Measurements from ENCODE around the gene ATXN7L3.
"Not testable (repeated sequence)": the region's sequence is repeated elsewhere in the genome, so short reads cannot be mapped to it uniquely, and the experiment has no call there.

Gene ATXN7L3, protein sequence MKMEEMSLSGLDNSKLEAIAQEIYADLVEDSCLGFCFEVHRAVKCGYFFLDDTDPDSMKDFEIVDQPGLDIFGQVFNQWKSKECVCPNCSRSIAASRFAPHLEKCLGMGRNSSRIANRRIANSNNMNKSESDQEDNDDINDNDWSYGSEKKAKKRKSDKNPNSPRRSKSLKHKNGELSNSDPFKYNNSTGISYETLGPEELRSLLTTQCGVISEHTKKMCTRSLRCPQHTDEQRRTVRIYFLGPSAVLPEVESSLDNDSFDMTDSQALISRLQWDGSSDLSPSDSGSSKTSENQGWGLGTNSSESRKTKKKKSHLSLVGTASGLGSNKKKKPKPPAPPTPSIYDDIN

DNA sequence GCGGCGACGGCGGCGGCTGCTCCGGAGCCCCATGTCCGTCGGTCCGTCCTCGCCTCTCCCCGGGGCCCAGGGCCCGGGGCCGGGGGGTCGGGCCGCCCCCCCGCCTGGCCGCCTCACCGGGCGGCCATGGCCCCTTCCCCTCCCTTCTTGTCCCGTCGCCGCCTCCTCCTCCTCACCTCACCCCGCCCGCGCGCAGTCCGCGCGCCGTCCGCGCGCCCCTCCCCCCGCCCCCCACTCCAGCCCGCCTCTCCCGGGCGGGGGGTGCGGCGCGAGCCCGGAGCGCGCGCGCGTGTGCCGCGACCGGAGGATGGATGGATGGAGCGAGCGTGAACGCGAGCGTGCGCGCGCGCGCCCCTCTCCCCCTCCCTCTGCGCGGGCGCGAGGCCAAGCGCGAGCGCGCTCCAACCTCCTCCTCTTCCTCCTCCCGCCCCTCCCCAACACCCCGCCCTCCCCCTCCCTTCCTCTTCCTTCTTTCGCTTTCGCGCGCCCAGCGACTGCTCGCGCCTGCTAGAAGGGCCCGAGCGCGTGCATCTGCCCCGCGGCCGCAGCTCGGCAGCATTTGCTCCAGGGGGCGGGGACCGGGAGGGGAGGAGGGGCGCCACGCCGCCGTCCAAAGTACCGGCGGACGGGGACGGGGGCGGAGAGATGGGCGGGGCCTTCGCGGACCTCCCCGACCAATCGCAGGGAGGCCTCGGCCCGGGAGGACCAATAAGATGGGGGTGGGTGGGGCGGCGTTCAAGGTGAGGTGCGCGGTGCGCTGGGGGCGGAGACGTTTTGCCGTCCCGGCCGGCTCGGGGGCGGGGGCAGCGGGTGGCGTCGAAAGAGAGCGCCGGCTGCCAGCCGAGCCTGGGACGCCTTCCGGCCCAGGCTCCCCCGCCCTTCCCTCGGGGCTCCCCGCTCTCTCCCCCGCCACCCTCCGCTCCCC is at the start of gene ATXN7L3:
Gene ATXN7L3 (minus strand): TSS at position 332 of the 925 bp plus-strand sequence. CDS start 1,814 bp downstream, outside the sequence.
- Mint-ChIP-seq H3K36me3 (peaks cover 4% of the 10 kb centered on the region), H3K9me3 (no peaks in the 10 kb centered on the region), H3K4me3 (peak within 1 kb of the TSS; percentile 90), H3K27ac (peak within 1 kb of the TSS; percentile 94), H3K4me1 (peaks cover 55% of the 10 kb centered on the region), H3K27me3 (no peaks in the 10 kb centered on the region)

DNA sequence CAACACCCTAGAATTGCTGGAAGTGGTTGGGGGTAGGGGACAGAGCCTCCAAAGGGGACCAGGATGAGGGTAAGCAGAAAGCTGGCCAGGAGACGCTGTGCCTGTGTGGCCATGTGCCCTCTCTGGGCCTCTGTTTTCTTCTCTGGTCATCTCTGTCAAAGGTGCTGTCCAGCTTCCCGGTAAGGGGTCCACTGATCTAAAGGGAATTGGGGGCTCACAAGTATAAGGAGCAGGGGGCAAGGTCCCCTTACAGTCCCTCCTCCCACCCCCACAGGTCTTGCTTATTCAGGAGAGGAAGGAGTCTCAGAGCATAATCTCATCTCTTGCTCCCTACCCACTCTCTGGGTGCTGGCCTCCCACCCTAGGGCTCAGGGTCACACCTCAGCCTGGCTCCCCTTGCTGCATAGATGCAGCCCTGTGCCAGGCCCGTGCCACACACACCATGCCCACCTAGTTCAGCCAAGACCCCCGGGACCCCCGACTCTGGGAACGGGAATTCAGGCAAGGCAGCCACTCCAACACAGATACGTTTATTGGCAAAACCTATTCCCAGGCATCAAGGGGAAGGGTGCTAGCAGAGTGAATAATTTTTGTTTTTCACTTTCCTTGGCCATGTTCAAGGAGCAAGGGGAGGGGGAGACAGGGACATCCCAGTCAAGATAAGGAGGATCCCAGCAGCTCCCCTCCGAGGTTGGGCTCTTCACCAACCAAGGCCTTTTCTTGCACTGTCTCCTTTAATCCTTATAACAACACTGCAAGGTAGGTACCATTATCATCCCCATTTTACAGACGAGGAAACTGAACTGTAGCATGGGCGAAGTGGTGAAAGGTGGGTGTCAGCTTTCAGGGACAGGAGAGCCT is 48.4 kb upstream of the ATXN7L3 start:
- Mint-ChIP-seq H3K36me3 (no peaks in the 10 kb centered on the region), H3K4me1 (peaks cover 48% of the 10 kb centered on the region), H3K27ac (no peak overlapping the region), H3K4me3 (no peak overlapping the region), H3K9me3 (no peaks in the 10 kb centered on the region), H3K27me3 (no peaks in the 10 kb centered on the region)

DNA sequence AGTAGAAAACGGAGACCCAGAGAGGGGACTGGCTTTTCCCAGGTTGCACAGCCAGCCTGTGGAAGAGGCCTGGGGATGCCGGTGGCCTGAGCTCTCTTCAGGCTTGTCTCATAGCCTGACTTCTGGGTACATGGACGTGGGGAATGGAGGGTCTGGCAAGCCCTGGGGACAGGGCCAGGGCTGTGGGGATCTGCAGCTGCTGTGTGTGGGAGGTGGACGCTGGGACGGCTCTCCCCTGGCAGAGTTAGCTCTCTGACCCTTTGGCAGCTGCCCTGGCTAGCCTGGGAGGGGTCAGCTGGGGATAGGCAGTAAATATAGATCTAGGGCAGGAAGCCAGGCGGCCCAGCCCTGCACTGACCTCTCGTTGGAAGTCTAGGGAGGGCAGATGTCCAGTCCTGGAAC is 47.8 kb upstream of the ATXN7L3 start:
- no peaks in the 10 kb centered on the region for H3K27me3 Mint-ChIP-seq
- no peaks in the 10 kb centered on the region for H3K36me3 Mint-ChIP-seq
- H3K9me3 Mint-ChIP-seq, result no peaks in the 10 kb centered on the region
- peak overlapping the region; percentile 18 for H3K27ac Mint-ChIP-seq
- peaks cover 48% of the 10 kb centered on the region for H3K4me1 Mint-ChIP-seq
- no peak overlapping the region for H3K4me3 Mint-ChIP-seq

DNA sequence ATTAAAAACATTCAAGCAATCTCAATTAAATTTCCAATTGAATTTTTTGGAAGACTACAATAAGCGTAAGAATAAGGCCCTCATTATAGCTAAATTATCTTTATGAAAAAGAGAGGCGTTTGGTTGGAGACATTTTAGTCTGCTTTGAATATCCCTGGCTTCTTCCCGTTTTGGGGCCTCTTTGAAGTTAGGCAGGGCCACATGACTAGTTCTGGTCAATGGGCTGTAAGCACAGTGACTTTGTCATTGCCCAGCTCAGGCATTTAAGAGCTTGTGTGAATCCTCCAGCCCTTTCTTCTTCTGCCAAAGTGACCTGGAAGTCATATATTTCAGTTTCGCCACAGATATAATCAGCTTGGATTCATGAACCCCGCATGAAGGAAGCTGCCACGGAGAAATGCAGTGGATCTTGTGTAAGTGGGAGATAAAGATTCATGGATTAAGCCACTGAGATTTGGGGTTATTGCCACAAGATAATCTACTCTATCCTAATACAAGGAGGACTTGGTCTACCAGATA is 41.5 kb upstream of the ATXN7L3 start:
- Mint-ChIP-seq H3K27ac (no peak overlapping the region), H3K27me3 (no peaks in the 10 kb centered on the region), H3K36me3 (no peaks in the 10 kb centered on the region), H3K4me1 (peaks cover 11% of the 10 kb centered on the region), H3K9me3 (no peaks in the 10 kb centered on the region), H3K4me3 (no peak overlapping the region)

DNA sequence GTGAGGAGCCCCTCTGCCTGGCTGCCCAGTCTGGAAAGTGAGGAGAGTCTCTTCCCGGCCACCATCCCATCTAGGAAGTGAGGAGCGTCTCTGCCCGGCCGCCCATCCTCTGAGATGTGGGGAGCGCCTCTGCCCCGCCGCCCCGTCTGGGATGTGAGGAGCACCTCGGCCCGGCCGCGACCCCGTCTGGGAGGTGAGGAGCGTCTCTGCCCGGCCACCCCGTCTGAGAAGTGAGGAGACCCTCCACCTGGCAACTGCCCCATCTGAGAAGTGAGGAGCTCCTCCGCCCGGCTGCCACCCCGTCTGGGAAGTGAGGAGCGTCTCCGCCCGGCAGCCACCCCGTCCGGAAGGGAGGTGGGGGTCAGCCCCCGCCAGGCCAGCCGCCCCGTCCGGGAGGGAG is 38.2 kb upstream of the ATXN7L3 start:
- not testable (repeated sequence) for H3K9me3 Mint-ChIP-seq, H3K27ac Mint-ChIP-seq, H3K27me3 Mint-ChIP-seq, H3K4me1 Mint-ChIP-seq, H3K36me3 Mint-ChIP-seq, H3K4me3 Mint-ChIP-seq

DNA sequence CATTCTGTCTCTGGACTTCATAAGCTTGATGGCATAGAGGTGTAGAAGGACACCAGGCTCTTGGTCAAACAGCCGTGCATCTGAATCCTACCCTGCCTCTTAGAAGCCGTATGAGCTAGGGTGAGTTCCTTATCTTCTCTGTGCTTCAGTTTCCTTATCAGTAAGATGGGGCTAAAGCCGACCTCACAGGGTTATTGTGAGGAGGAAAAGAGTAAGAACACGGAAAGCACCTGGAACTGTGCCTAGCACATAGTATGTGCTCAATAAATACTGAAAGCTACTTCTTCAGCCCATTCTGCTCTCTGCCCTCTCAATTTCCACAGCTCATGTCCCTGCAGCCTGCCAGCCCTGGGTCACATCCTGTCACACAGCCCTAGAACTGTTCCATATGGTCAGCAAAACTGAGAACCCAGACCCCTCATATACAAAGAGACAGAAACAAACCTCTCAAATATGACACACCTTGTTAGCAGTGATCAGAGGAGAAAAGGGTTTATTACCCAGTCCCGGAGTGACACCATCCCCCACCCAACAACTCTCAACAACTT is 36.8 kb upstream of the ATXN7L3 start:
- Mint-ChIP-seq H3K27ac (no peak overlapping the region), H3K27me3 (no peaks in the 10 kb centered on the region), H3K4me1 (peaks cover 5% of the 10 kb centered on the region), H3K4me3 (no peak overlapping the region), H3K36me3 (no peaks in the 10 kb centered on the region), H3K9me3 (no peaks in the 10 kb centered on the region)

DNA sequence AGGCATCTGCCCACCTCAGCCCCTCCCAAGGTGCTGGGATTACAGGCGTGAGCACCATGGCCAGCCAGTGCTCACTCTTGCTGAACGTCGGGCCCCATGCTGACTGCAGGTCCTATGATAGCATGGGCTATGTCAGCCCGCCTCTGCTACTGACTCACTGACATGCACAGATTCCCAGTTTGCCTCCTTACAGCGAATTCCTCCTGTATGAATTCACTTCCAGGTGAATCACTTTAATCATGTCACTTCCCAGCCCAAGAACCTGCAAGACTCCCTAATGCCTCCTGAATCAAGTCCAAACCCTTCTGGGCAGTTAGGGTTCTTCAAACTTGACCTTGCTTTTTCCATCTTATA is 35.9 kb upstream of the ATXN7L3 start:
- no peaks in the 10 kb centered on the region for H3K27me3 Mint-ChIP-seq
- no peak overlapping the region for H3K27ac Mint-ChIP-seq
- H3K36me3 Mint-ChIP-seq, result no peaks in the 10 kb centered on the region
- H3K9me3 Mint-ChIP-seq, result no peaks in the 10 kb centered on the region
- H3K4me3 Mint-ChIP-seq, result no peak overlapping the region
- peaks cover 5% of the 10 kb centered on the region for H3K4me1 Mint-ChIP-seq

DNA sequence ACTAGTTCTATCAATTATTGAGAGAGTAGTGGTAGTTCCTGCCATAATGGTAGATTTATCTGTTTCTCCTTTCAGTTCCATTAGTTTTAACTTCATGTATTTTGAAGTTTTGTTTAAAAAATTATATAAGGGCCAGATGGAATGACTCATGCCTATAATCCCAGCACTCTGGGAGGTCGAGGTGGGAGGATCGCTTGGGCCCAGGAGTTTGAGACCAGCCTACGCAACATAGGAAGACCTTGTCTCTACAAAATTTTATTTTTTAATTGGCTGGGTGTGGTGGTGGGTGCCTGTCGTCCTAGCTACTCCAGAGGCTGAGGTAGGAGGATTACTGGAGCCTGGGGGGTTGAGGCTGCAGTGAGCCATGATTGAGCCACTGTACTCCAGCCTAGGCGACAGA is 33.9 kb upstream of the ATXN7L3 start:
- H3K27me3 Mint-ChIP-seq, result no peaks in the 10 kb centered on the region
- H3K9me3 Mint-ChIP-seq, result no peaks in the 10 kb centered on the region
- no peak overlapping the region for H3K4me3 Mint-ChIP-seq
- no peaks in the 10 kb centered on the region for H3K36me3 Mint-ChIP-seq
- peaks cover 5% of the 10 kb centered on the region for H3K4me1 Mint-ChIP-seq
- no peak overlapping the region for H3K27ac Mint-ChIP-seq

DNA sequence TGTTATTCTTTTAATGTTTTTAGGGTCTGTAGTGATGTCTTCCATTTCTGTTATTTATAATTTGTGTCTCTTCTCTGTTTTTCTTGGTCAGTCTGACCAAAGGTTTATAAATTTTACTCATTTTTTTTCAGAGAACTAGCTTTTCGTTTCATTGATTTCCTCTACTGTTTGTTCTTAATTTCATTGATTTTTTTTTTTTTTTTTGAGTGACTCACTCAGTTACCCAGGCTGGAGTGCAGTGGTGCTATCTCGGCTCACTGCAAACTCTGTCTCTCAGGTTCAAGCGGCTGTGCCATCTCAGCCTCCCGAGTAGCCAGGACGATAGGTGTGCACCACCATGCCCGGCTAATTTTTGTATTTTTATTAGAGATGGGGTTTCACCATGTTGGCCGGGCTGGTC is 32.4 kb upstream of the ATXN7L3 start:
- H3K36me3 Mint-ChIP-seq, result no peaks in the 10 kb centered on the region
- H3K4me3 Mint-ChIP-seq, result no peak overlapping the region
- no peaks in the 10 kb centered on the region for H3K27me3 Mint-ChIP-seq
- H3K27ac Mint-ChIP-seq, result no peak overlapping the region
- peaks cover 5% of the 10 kb centered on the region for H3K4me1 Mint-ChIP-seq
- no peaks in the 10 kb centered on the region for H3K9me3 Mint-ChIP-seq

DNA sequence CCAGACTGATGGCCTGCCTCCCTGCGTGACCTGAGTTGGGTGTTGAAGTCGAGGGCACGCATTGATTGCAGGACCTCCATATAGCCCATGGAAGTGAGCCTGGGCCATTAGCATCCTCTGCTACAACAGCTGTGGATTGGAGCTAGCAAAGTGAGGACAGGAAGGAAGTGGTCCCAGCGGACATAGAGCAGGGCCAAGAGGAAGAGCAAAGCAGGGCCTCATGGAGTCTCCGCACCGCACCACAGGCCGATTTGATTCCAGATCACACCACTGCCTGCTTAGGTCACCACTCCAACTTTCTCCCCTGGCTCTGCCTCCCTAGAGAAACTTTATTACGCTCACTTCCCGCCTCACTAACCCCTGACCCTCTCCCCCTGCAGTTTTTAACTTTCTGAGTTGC is 30.5 kb upstream of the ATXN7L3 start:
- Mint-ChIP-seq H3K4me3 (no peak overlapping the region), H3K27ac (no peak overlapping the region), H3K27me3 (no peaks in the 10 kb centered on the region), H3K4me1 (peaks cover 3% of the 10 kb centered on the region), H3K9me3 (no peaks in the 10 kb centered on the region), H3K36me3 (no peaks in the 10 kb centered on the region)

DNA sequence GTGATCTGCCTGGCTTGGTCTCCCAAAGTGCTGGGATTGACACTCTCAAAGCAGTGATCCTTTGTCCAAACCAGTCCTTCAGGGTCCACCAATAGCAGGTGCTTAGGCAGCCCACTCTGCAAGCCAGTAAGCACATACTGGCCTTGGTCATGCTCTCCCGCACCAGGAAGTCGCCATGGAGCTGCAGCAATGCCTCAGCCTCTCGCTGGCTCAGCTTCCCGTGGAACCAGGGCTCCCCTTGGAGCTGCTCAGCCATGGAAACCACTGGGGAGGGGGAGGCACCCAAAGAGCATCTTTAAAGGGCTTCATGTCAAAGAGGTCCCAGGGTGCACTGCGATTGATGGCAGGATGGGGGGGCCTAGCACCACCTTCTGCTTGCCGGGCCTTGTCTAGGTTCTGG is 29.4 kb upstream of the ATXN7L3 start:
- no peaks in the 10 kb centered on the region for H3K27me3 Mint-ChIP-seq
- no peaks in the 10 kb centered on the region for H3K36me3 Mint-ChIP-seq
- no peak overlapping the region for H3K27ac Mint-ChIP-seq
- H3K9me3 Mint-ChIP-seq, result no peaks in the 10 kb centered on the region
- no peak overlapping the region for H3K4me3 Mint-ChIP-seq
- no peaks in the 10 kb centered on the region for H3K4me1 Mint-ChIP-seq

DNA sequence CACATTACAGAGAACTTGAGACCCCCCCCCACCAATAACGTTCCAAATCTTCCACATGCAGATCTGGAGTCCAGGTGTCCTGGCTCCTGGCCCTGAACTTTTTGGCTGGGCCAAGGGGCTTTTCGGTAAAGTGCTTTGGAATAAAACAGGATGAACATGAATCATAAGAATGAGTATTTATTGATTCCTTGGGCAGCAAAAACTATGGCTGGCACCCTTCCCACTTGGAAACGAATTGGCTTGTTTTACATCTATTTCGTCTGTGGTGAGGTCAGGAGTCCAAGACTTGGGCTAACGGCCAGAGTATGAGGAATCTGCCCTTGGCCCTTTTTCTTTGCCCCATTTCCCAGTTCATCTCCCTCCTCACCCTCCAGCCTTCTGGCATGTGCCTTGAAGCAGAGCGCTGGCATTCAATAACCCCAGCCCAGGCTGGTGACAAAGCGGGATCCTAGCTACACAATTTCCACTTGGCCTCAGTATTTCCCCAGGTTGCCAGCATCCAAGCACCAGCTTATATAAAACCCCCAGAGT is 23.9 kb upstream of the ATXN7L3 start:
- peak overlapping the region; percentile 62 for H3K27ac Mint-ChIP-seq
- H3K9me3 Mint-ChIP-seq, result no peaks in the 10 kb centered on the region
- H3K36me3 Mint-ChIP-seq, result no peaks in the 10 kb centered on the region
- H3K4me1 Mint-ChIP-seq, result peaks cover 13% of the 10 kb centered on the region
- no peak overlapping the region for H3K4me3 Mint-ChIP-seq
- H3K27me3 Mint-ChIP-seq, result no peaks in the 10 kb centered on the region

DNA sequence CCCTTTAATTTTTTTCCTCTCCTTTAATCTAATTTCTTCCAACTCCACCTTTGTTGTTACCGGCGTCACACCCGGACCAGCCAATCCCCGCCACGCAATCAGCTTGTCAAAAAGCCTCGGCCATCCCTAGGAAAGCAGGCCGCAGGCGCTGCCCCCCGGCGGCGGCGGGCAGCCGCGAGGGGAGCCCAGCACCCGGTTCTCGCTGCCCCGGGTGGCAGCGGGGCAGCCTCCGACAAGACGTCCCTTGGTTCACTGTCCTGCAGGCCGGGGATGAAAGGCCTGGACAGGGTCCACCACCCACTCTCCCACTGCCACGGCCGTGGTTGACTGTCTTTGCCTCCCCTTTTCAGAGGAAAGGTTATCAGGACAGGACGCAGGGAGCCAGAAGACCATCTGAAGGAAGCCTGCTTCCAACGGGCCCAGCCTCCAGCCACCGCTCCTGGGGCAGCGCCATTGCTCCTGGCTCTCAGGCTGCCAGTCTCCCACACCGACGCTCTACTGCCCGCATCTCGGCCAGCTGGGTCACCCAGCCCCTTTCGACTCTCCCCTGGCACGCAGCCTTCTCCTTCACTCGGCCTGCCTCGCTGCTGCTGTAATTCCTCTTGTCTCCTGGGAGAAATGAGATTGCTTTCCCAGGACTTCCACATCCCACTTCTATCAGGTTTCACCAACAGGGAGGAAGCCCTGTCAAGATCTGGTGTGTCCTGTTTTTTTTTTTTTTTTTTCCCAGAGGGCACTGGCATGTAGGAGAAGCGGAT is 22.6 kb upstream of the ATXN7L3 start:
- Mint-ChIP-seq H3K4me1 (peaks cover 18% of the 10 kb centered on the region), H3K27ac (peak overlapping the region; percentile 97), H3K27me3 (no peaks in the 10 kb centered on the region), H3K9me3 (no peaks in the 10 kb centered on the region), H3K36me3 (no peaks in the 10 kb centered on the region), H3K4me3 (peak overlapping the region; percentile 98)

DNA sequence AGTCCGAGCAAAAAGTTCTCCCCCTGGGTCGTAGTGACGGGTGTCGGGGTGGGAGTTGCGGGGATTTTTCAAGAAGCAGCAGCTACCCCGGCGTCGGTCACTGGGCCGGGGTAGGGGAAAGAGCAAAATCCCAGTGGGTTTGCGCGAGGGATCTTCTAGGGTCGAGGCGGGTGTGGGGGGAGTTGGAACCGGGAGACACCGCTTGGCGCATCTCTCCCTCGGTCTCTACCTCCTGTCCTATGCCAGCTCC is 22.1 kb upstream of the ATXN7L3 start:
- H3K4me1 Mint-ChIP-seq, result peaks cover 22% of the 10 kb centered on the region
- H3K9me3 Mint-ChIP-seq, result no peaks in the 10 kb centered on the region
- H3K36me3 Mint-ChIP-seq, result peaks cover 3% of the 10 kb centered on the region
- no peaks in the 10 kb centered on the region for H3K27me3 Mint-ChIP-seq
- peak overlapping the region; percentile 97 for H3K27ac Mint-ChIP-seq
- peak overlapping the region; percentile 98 for H3K4me3 Mint-ChIP-seq

All from activated naive CD4-positive, alpha-beta T cell treated with anti-CD3 and anti-CD28 coated beads, Interleukin-2, amount 50 U/mL, for 24 hours (primary cell).